IPS DF 4.7 (cell line): ENCODE measurements around the gene BAZ1B.
A peak's percentile ranks its signal among the peaks of the same experiment; 100 is the strongest.
"Not testable (repeated sequence)": the region's sequence is repeated elsewhere in the genome, so short reads cannot be mapped to it uniquely, and the experiment has no call there.

ENCODE experiments used
- DNase-seq: peaks from one replicate; pipeline ENCODE4 v3.0.0-alpha.2; 2013; ENCODE audit warnings: low spot score; ENCODE audit errors: extremely low read depth

Gene BAZ1B

GRCh38 chr7:73429215-73429614 is 92.9 kb downstream of the BAZ1B start:
- no peak for DNase-seq

- no peak for DNase-seq
Measured at GRCh38 chr7:73427902-73428787, 93.9 kb downstream of the BAZ1B start.

- no peak for DNase-seq
Measured at GRCh38 chr7:73426016-73426415, 96.1 kb downstream of the BAZ1B start.

- DNase-seq, result no peak
Measured at GRCh38 chr7:73425356-73425983, 96.6 kb downstream of the BAZ1B start.

GRCh38 chr7:73424489-73424885 is 97.6 kb downstream of the BAZ1B start:
- no peak for DNase-seq

GRCh38 chr7:73423519-73424488 is 98.3 kb downstream of the BAZ1B start:
- no peak for DNase-seq

GRCh38 chr7:73420610-73421009 is 101.5 kb downstream of the BAZ1B start:
- not testable (repeated sequence) for DNase-seq

- not testable (repeated sequence) for DNase-seq
Measured at GRCh38 chr7:73420016-73420415, 102.1 kb downstream of the BAZ1B start.

GRCh38 chr7:73418113-73418703 is 103.9 kb downstream of the BAZ1B start:
- DNase-seq, result no peak

GRCh38 chr7:73410541-73411131 is 111.5 kb downstream of the BAZ1B start:
- DNase-seq, result not testable (repeated sequence)

GRCh38 chr7:73404860-73405259 is 117.2 kb downstream of the BAZ1B start:
- not testable (repeated sequence) for DNase-seq

- DNase-seq, result not testable (repeated sequence)
Measured at GRCh38 chr7:73399185-73400050, 122.7 kb downstream of the BAZ1B start.

GRCh38 chr7:73397521-73398281 is 124.4 kb downstream of the BAZ1B start:
- peak; percentile 36 for DNase-seq

GRCh38 chr7:73395538-73396503 is 126.3 kb downstream of the BAZ1B start:
- no peak for DNase-seq

- DNase-seq, result no peak
Measured at GRCh38 chr7:73394422-73394821, 127.7 kb downstream of the BAZ1B start.

GRCh38 chr7:73391396-73391795 is 130.7 kb downstream of the BAZ1B start:
- DNase-seq, result no peak
